Measurements from ENCODE around the gene TMPRSS11F. TPM values are rescaled to one million over a fixed set of nuclear protein-coding genes. Genes with fewer than 3 reads are reported as not detected.

The TMPRSS11F gene
- total RNA-seq, 1 experiment from 2014 or later = not detected

DNA sequence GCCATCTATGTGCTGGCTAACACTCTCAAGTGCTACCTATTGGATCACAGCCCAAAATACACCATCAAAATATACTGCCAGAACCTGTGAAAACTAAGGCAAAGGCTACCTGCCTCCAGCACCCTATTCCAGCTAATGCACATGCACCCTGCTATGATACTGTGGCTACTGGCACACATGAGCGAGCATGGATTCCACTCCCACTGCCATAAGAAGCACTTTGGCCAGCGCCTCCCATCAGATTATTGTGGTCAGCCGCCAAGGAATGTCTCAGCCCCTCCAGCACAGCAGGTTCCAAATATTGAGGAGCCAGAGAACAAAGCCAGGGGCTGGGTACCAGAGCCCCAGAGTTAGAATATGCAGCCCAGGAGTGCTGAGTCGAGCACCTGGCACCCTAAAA is 32.5 kb upstream of the TMPRSS11F start:
- intact Hi-C loops (cut with micrococcal nuclease; ENCODE audit: unreplicated experiment) (no loop called here), in situ Hi-C loops (cut with HindIII; ENCODE audit: low pct_unique_long_range_greater_than_20kb, low sequenced_read_pairs) (no loop called here)
- no peaks in the 10 kb centered on the region for H3K4me1 ChIP-seq (ENCODE audit: control insufficient read depth, insufficient read depth, low read length)
- no peak overlapping the region for H3K27ac ChIP-seq (ENCODE audit: low read length)
- ATAC-seq (no peak), DNase-seq (ENCODE audit: low read depth, low spot score) (no peak)
- H3K36me3 ChIP-seq (ENCODE audit: control insufficient read depth, insufficient read depth, low read length) = no peaks in the 10 kb centered on the region
- H3K27me3 ChIP-seq (ENCODE audit: control insufficient read depth, insufficient read depth, low read length) = no peaks in the 10 kb centered on the region
- ChIA-PET POLR2A (no interaction called here), CTCF (no interaction called here)
- no peak overlapping the region for H3K4me3 ChIP-seq (ENCODE audit: low read depth in 2 of 2, low read length in 2 of 2)
- no TSS peak for BruUV-seq (replicated peaks)
- TF ChIP-seq REST (IDR thresholded peaks at IDR 0.05; ENCODE audit: insufficient read depth in 1 of 2, low read depth in 2 of 2, low read length in 1 of 2) = no peak
- no peak for TF ChIP-seq TCF7L2 (IDR thresholded peaks at IDR 0.05; ENCODE audit: low read depth, low read length)
- no peak for TF ChIP-seq POLR2AphosphoS5 (IDR thresholded peaks at IDR 0.05; ENCODE audit: low read depth, low read length)
- no peaks in the 10 kb centered on the region for H3K9me3 ChIP-seq (ENCODE audit: control insufficient read depth, insufficient read depth, low read depth, low read length)

DNA sequence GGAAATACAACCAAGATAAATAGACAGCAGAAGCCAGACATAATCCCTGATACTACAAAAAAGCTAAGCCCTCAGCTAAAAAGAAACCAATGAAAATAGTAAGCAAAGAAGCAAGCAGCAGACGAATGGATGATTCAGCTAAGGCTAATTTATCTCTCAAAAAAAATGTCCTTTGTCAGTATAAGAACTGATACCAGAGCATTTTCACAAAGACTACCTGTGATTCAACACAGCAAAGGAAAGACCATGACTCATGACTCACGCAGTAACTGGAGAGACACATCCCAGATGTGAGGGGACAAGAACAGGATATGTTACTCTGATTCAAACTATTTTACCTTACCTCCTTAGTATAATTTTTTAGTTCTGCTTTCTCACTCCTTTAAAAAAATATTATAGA is 22.7 kb upstream of the TMPRSS11F start:
- H3K27me3 ChIP-seq (ENCODE audit: control insufficient read depth, insufficient read depth, low read length) = no peaks in the 10 kb centered on the region
- no peaks in the 10 kb centered on the region for H3K36me3 ChIP-seq (ENCODE audit: control insufficient read depth, insufficient read depth, low read length)
- no TSS peak for BruUV-seq (replicated peaks)
- ChIA-PET CTCF (no interaction called here), POLR2A (no interaction called here)
- in situ Hi-C loops (cut with HindIII; ENCODE audit: low pct_unique_long_range_greater_than_20kb, low sequenced_read_pairs) (no loop called here), intact Hi-C loops (cut with micrococcal nuclease; ENCODE audit: unreplicated experiment) (no loop called here)
- H3K27ac ChIP-seq (ENCODE audit: low read length) = no peak overlapping the region
- no peak overlapping the region for H3K4me3 ChIP-seq (ENCODE audit: low read depth in 2 of 2, low read length in 2 of 2)
- H3K9me3 ChIP-seq (ENCODE audit: control insufficient read depth, insufficient read depth, low read depth, low read length) = no peaks in the 10 kb centered on the region
- TF ChIP-seq REST (IDR thresholded peaks at IDR 0.05; ENCODE audit: insufficient read depth in 1 of 2, low read depth in 2 of 2, low read length in 1 of 2) (no peak), CTCF (IDR thresholded peaks at IDR 0.05) (no peak), TCF7L2 (IDR thresholded peaks at IDR 0.05; ENCODE audit: low read depth, low read length) (no peak)
- no peak for ATAC-seq
- no peak for DNase-seq (ENCODE audit: low read depth, low spot score)
- H3K4me1 ChIP-seq (ENCODE audit: control insufficient read depth, insufficient read depth, low read length) = no peaks in the 10 kb centered on the region
